ENCODE results near the gene C5orf58.

DNA sequence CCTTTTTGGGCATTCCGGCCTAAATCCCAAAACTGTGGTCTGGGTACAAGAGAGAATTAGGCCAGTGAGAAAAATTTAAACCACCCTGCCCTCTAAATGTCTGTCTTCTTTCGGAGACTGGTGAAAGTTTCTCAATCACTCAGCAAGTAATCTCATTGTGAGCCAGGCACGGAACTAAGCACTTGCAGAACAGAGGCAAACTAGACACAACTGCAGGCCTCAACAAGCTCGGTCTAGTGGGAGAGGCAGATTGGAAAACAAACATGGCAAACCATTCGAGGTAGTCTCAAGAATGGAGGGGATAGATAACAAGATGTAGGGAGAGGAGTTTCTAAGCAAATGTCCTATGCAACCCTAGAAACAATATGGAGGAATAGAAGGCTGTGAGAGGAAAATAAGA, 8.9 kb upstream of the C5orf58 start:
- TF ChIP-seq, protein P1, sequence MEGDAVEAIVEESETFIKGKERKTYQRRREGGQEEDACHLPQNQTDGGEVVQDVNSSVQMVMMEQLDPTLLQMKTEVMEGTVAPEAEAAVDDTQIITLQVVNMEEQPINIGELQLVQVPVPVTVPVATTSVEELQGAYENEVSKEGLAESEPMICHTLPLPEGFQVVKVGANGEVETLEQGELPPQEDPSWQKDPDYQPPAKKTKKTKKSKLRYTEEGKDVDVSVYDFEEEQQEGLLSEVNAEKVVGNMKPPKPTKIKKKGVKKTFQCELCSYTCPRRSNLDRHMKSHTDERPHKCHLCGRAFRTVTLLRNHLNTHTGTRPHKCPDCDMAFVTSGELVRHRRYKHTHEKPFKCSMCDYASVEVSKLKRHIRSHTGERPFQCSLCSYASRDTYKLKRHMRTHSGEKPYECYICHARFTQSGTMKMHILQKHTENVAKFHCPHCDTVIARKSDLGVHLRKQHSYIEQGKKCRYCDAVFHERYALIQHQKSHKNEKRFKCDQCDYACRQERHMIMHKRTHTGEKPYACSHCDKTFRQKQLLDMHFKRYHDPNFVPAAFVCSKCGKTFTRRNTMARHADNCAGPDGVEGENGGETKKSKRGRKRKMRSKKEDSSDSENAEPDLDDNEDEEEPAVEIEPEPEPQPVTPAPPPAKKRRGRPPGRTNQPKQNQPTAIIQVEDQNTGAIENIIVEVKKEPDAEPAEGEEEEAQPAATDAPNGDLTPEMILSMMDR (conservative IDR thresholded peaks at IDR 0.05; ENCODE audit: low read length) = no peak
- TF ChIP-seq EZH2phosphoT487 (IDR thresholded peaks at IDR 0.05; ENCODE audit: borderline replicate concordance) = no peak

All from Loucy (cell line).